Body of pancreas (tissue), 4 donors: ENCODE data around the gene MIER1.

Experiments
- CTCF ChIP-seq, 7 experiments: fragments of 450-650 bp in 4 of 7; fragments of 200-600 bp in 3 of 7; sonication (generic) in 3 of 7; IDR thresholded peaks; one replicate each; pipeline ENCODE4 v1.5.1; 2016 to 2019; ENCODE audit warnings: antibody characterized with exemption in 7 of 7
- POLR2A ChIP-seq, 3 donors: fragments of 450-650 bp; IDR thresholded peaks; one replicate each; pipeline ENCODE4 v1.6.1; 2016; ENCODE audit warnings: antibody characterized with exemption in 3 of 3, mild to moderate bottlenecking in 2 of 3

GRCh38 chr1:66993076-66993475 is 68.3 kb downstream of the MIER1 start:
- TF ChIP-seq CTCF (IDR thresholded peaks at IDR 0.05) (no peak), POLR2A (IDR thresholded peaks at IDR 0.05) (no peak)
